GM23338 (cell line): Measurements from ENCODE around the gene VARS2. TPM values are rescaled to one million over a fixed set of nuclear protein-coding genes. Genes with fewer than 3 reads are reported as not detected.

Source experiments
- ATAC-seq: fragments of 200-7000 bp; cut with Tn5 transposase; 3 replicates; pipeline ENCODE4 v1.9.1; 2020
- DNase-seq: peaks from one replicate; pipeline ENCODE4 v3.0.0-alpha.2; 2015; ENCODE audit warnings: low spot score
- H2AFZ ChIP-seq: fragments of 200-600 bp; sonication (generic); 2 replicates; pipeline ENCODE4 v1.8.0; 2016; ENCODE audit warnings: antibody characterized with exemption, mild to moderate bottlenecking, moderate library complexity
- H3F3A ChIP-seq: fragments of 200-600 bp; sonication (generic); replicated peaks from 2 replicates; pipeline ENCODE4 v1.8.0; 2017; ENCODE audit warnings: antibody characterized with exemption, mixed run types, low read depth
- H3K27ac ChIP-seq: fragments of 200-600 bp; sonication (generic); 2 replicates; pipeline ENCODE4 v1.6.1; 2016; ENCODE audit warnings: low read depth
- H3K27me3 ChIP-seq: fragments of 200-600 bp; sonication (generic); 2 replicates; pipeline ENCODE4 v1.8.0; 2016; ENCODE audit warnings: mild to moderate bottlenecking, mixed run types, moderate library complexity; ENCODE audit not compliant: insufficient read depth
- H3K36me3 ChIP-seq: fragments of 200-600 bp; sonication (generic); 2 replicates; pipeline ENCODE4 v1.8.0; 2016; ENCODE audit warnings: mild to moderate bottlenecking; ENCODE audit not compliant: insufficient read depth
- H3K4me1 ChIP-seq: fragments of 200-600 bp; sonication (generic); 2 replicates; pipeline ENCODE4 v1.8.0; 2016; ENCODE audit warnings: mild to moderate bottlenecking, moderate library complexity; ENCODE audit not compliant: insufficient read depth
- H3K4me2 ChIP-seq: fragments of 200-600 bp; sonication (generic); 2 replicates; pipeline ENCODE4 v1.7.1; 2017; ENCODE audit warnings: mixed run types
- H3K4me3 ChIP-seq: fragments of 200-600 bp; sonication (generic); 2 replicates; pipeline ENCODE4 v1.6.1; 2016; ENCODE audit warnings: mixed run types
- H3K79me2 ChIP-seq: fragments of 200-600 bp; sonication (generic); replicated peaks from 2 replicates; pipeline ENCODE4 v1.8.0; 2017; ENCODE audit warnings: mild to moderate bottlenecking; ENCODE audit not compliant: insufficient read depth
- H3K9me2 ChIP-seq: fragments of 200-600 bp; sonication (generic); 2 replicates; pipeline ENCODE4 v1.8.0; 2017; ENCODE audit not compliant: insufficient read depth
- H4K20me1 ChIP-seq: fragments of 200-600 bp; sonication (generic); replicated peaks from 2 replicates; pipeline ENCODE4 v1.8.0; 2017; ENCODE audit warnings: mild to moderate bottlenecking; ENCODE audit not compliant: insufficient read depth
- H3K27ac Mint-ChIP-seq: 2 replicates; pipeline ENCODE4 v1.8.0; 2020; ENCODE audit warnings: inconsistent platforms, mild to moderate bottlenecking, moderate library complexity, mixed read lengths
- H3K27me3 Mint-ChIP-seq: 3 replicates; pipeline ENCODE4 v1.8.0; 2022; ENCODE audit warnings: low read depth, mild to moderate bottlenecking, moderate library complexity, mixed read lengths, inconsistent platforms; ENCODE audit not compliant: insufficient read depth, poor library complexity
- H3K36me3 Mint-ChIP-seq: 3 replicates; pipeline ENCODE4 v1.8.0; 2021; ENCODE audit warnings: low read depth, mild to moderate bottlenecking, inconsistent platforms, moderate library complexity, mixed read lengths
- H3K4me1 Mint-ChIP-seq: 3 replicates; pipeline ENCODE4 v1.8.0; 2020; ENCODE audit warnings: mild to moderate bottlenecking, inconsistent platforms, mixed read lengths
- H3K4me3 Mint-ChIP-seq: 3 replicates; pipeline ENCODE4 v1.8.0; 2021; ENCODE audit warnings: moderate library complexity, mild to moderate bottlenecking, inconsistent platforms, mixed read lengths
- H3K9me3 Mint-ChIP-seq: 3 replicates; pipeline ENCODE4 v1.8.0; 2020; ENCODE audit warnings: moderate library complexity, mild to moderate bottlenecking, inconsistent platforms, mixed read lengths
- CREB1 ChIP-seq: fragments of 250-450 bp; sonication (Bioruptor Pico); IDR thresholded peaks from 2 replicates; pipeline ENCODE4 v1.5.0; 2020; ENCODE audit warnings: low read depth, mild to moderate bottlenecking, moderate library complexity
- EZH2 ChIP-seq: fragments of 200-600 bp; sonication (generic); IDR thresholded peaks from one replicate; pipeline ENCODE4 v1.8.0; 2017; ENCODE audit warnings: antibody characterized with exemption, mild to moderate bottlenecking, low read depth; ENCODE audit not compliant: unreplicated experiment
- POLR2AphosphoS5 ChIP-seq: IDR thresholded peaks from 2 replicates; pipeline ENCODE4 v1.6.1; 2016; ENCODE audit warnings: antibody characterized with exemption, low read depth
- ZNF114 ChIP-seq: fragments of 250-450 bp; sonication (Bioruptor Pico); IDR thresholded peaks from 2 replicates; pipeline ENCODE4 v1.5.0; 2020; ENCODE audit warnings: mild to moderate bottlenecking, moderate library complexity
- ZNF331 ChIP-seq: fragments of 250-450 bp; sonication (Bioruptor Pico); IDR thresholded peaks from 2 replicates; pipeline ENCODE4 v1.5.0; 2020; ENCODE audit warnings: low read depth, mild to moderate bottlenecking, moderate library complexity
- polyA plus RNA-seq: library from polyadenylated mRNA; unstranded; fragments of >200 nt; fragmentation: Nextera tagmentation; extraction: Ambion mirVana; gene quantifications from 2 replicates; pipeline ENCODE4 v1.2.1, GENCODE V29; 2016
- total RNA-seq: library from RNA; depleted of rRNA; stranded (reverse); fragments of >200 nt; shearing (Covaris generic); gene quantifications from 2 replicates; pipeline ENCODE4 v1.2.3, GENCODE V29; 2014
- TF ChIP-seq, protein P1 (sequence below): IDR thresholded peaks from 2 replicates; pipeline ENCODE4 v1.6.1; 2016; ENCODE audit warnings: antibody characterized with exemption
- TF ChIP-seq, protein P2 (sequence below): IDR thresholded peaks from one replicate; pipeline ENCODE4 v1.6.1; 2018; ENCODE audit warnings: antibody characterized with exemption; ENCODE audit not compliant: unreplicated experiment
- TF ChIP-seq, protein P3 (sequence below), 2 experiments: fragments of 200-600 bp in 1 of 2; sonication (generic) in 1 of 2; conservative IDR thresholded peaks; 2 replicates each; pipeline versions ENCODE4 v1.5.1 to v1.6.1; 2016 to 2017; ENCODE audit warnings: antibody characterized with exemption in 2 of 2, low read depth in 2 of 2, mild to moderate bottlenecking in 2 of 2, moderate library complexity in 1 of 2

The VARS2 gene
- total and polyA plus RNA-seq, 2 experiments from 2014 or later, result 13.7 to 36.4 TPM

DNA sequence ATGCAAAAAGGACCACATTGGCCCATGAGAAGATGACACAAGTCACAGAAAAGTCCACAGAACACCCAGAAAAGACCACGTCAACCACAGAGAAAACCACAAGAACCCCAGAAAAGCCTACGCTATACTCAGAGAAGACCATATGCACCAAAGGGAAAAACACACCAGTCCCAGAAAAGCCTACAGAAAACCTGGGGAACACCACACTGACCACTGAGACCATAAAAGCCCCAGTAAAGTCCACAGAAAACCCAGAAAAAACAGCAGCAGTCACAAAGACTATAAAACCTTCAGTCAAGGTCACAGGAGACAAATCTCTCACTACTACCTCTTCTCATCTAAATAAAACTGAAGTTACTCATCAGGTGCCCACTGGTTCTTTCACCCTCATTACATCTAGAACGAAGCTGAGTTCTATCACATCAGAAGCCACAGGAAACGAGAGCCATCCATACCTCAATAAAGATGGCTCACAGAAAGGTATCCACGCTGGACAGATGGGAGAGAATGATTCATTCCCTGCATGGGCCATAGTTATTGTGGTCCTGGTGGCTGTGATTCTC is 38.0 kb downstream of the VARS2 start:
- H3K4me3 ChIP-seq, result no peak overlapping the region
- Mint-ChIP-seq H3K9me3 (peaks cover 14% of the 10 kb centered on the region; the same call in 2 of the 3 replicates), H3K27me3 (peaks cover 25% of the 10 kb centered on the region), H3K4me1 (peaks cover 13% of the 10 kb centered on the region), H3K4me3 (no peak overlapping the region), H3K27ac (no peak overlapping the region), H3K36me3 (no peaks in the 10 kb centered on the region)
- peaks cover 4% of the 10 kb centered on the region; the same call in 1 of the 2 replicates for H3F3A ChIP-seq
- H3K79me2 ChIP-seq, result no peaks in the 10 kb centered on the region
- DNase-seq, result no peak
- H3K36me3 ChIP-seq, result no peaks in the 10 kb centered on the region
- H4K20me1 ChIP-seq, result no peaks in the 10 kb centered on the region
- H3K4me1 ChIP-seq, result peaks cover 12% of the 10 kb centered on the region
- peaks cover 25% of the 10 kb centered on the region for H3K27me3 ChIP-seq
- no peak overlapping the region for H3K4me2 ChIP-seq
- 0 out of 2 replicates have a peak, but pooled peaks cover 19% of the 10 kb centered on the region for H3K9me2 ChIP-seq
- TF ChIP-seq, protein P1, sequence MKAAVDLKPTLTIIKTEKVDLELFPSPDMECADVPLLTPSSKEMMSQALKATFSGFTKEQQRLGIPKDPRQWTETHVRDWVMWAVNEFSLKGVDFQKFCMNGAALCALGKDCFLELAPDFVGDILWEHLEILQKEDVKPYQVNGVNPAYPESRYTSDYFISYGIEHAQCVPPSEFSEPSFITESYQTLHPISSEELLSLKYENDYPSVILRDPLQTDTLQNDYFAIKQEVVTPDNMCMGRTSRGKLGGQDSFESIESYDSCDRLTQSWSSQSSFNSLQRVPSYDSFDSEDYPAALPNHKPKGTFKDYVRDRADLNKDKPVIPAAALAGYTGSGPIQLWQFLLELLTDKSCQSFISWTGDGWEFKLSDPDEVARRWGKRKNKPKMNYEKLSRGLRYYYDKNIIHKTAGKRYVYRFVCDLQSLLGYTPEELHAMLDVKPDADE, result no peak
- TF ChIP-seq ZNF331, result no peak
- no peak for TF ChIP-seq ZNF114 (CRISPR knock-in tag)
- H3K27ac ChIP-seq, result no peak overlapping the region
- no peak overlapping the region for H2AFZ ChIP-seq
- ATAC-seq, result no peak

GRCh38 chr6:30954631-30955366 is 40.8 kb downstream of the VARS2 start:
- Histone ChIP-seq H3K27me3 (peaks cover 35% of the 10 kb centered on the region), H3K4me2 (peak overlapping the region; percentile 82), H3K9me2 (0 out of 2 replicates have a peak, but pooled peaks cover 9% of the 10 kb centered on the region), H3K4me1 (peaks cover 12% of the 10 kb centered on the region), H3F3A (peaks cover 4% of the 10 kb centered on the region; the same call in 1 of the 2 replicates), H4K20me1 (no peaks in the 10 kb centered on the region), H3K36me3 (no peaks in the 10 kb centered on the region), H2AFZ (peak overlapping the region; percentile 99), H3K4me3 (peak overlapping the region; percentile 61), H3K27ac (no peak overlapping the region), H3K79me2 (no peaks in the 10 kb centered on the region)
- DNase-seq, result no peak
- H3K4me1 Mint-ChIP-seq, result peaks cover 13% of the 10 kb centered on the region
- H3K27me3 Mint-ChIP-seq, result peaks cover 32% of the 10 kb centered on the region
- no peaks in the 10 kb centered on the region for H3K36me3 Mint-ChIP-seq
- H3K27ac Mint-ChIP-seq, result no peak overlapping the region
- ATAC-seq, result peak; percentile 24
- H3K4me3 Mint-ChIP-seq, result peak overlapping the region; percentile 65
- peaks cover 13% of the 10 kb centered on the region; the same call in 2 of the 3 replicates for H3K9me3 Mint-ChIP-seq
- TF ChIP-seq EZH2 (no peak), CREB1 (CRISPR knock-in tag) (no peak), POLR2AphosphoS5 (no peak), ZNF331 (no peak)
- TF ChIP-seq, protein P2, sequence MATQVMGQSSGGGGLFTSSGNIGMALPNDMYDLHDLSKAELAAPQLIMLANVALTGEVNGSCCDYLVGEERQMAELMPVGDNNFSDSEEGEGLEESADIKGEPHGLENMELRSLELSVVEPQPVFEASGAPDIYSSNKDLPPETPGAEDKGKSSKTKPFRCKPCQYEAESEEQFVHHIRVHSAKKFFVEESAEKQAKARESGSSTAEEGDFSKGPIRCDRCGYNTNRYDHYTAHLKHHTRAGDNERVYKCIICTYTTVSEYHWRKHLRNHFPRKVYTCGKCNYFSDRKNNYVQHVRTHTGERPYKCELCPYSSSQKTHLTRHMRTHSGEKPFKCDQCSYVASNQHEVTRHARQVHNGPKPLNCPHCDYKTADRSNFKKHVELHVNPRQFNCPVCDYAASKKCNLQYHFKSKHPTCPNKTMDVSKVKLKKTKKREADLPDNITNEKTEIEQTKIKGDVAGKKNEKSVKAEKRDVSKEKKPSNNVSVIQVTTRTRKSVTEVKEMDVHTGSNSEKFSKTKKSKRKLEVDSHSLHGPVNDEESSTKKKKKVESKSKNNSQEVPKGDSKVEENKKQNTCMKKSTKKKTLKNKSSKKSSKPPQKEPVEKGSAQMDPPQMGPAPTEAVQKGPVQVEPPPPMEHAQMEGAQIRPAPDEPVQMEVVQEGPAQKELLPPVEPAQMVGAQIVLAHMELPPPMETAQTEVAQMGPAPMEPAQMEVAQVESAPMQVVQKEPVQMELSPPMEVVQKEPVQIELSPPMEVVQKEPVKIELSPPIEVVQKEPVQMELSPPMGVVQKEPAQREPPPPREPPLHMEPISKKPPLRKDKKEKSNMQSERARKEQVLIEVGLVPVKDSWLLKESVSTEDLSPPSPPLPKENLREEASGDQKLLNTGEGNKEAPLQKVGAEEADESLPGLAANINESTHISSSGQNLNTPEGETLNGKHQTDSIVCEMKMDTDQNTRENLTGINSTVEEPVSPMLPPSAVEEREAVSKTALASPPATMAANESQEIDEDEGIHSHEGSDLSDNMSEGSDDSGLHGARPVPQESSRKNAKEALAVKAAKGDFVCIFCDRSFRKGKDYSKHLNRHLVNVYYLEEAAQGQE, result no peak
- TF ChIP-seq, protein P3, sequence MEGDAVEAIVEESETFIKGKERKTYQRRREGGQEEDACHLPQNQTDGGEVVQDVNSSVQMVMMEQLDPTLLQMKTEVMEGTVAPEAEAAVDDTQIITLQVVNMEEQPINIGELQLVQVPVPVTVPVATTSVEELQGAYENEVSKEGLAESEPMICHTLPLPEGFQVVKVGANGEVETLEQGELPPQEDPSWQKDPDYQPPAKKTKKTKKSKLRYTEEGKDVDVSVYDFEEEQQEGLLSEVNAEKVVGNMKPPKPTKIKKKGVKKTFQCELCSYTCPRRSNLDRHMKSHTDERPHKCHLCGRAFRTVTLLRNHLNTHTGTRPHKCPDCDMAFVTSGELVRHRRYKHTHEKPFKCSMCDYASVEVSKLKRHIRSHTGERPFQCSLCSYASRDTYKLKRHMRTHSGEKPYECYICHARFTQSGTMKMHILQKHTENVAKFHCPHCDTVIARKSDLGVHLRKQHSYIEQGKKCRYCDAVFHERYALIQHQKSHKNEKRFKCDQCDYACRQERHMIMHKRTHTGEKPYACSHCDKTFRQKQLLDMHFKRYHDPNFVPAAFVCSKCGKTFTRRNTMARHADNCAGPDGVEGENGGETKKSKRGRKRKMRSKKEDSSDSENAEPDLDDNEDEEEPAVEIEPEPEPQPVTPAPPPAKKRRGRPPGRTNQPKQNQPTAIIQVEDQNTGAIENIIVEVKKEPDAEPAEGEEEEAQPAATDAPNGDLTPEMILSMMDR (conservative IDR thresholded peaks at IDR 0.05; ENCODE audit: low read depth in 2 of 2), result no peak
- TF ChIP-seq, protein P1, result no peak
